H9 (cell line): ENCODE measurements around the gene DNAJC8. TPM values are rescaled to one million over a fixed set of nuclear protein-coding genes. Genes with fewer than 3 reads are reported as not detected.

Experiments
- DNase-seq: peaks from one replicate; pipeline ENCODE4 v3.0.0-alpha.2; 2017
- H2AFZ ChIP-seq: one replicate; pipeline ENCODE4 v1.6.1; 2013; ENCODE audit warnings: mild to moderate bottlenecking, low read length, control low read depth, moderate library complexity
- H2AK5ac ChIP-seq: 2 replicates; pipeline ENCODE4 v1.6.1; 2013; ENCODE audit warnings: low read length, control low read depth, mixed read lengths; ENCODE audit not compliant: insufficient read length
- H2BK120ac ChIP-seq: one replicate; pipeline ENCODE4 v1.6.1; 2013; ENCODE audit warnings: low read depth, mild to moderate bottlenecking, low read length, control low read depth, inconsistent platforms; ENCODE audit not compliant: poor library complexity, severe bottlenecking
- H2BK12ac ChIP-seq: 2 replicates; pipeline ENCODE4 v1.6.1; 2013; ENCODE audit warnings: low read length, control low read depth, mixed read lengths, low read depth; ENCODE audit not compliant: insufficient read length
- H2BK15ac ChIP-seq: 2 replicates; pipeline ENCODE4 v1.6.1; 2013; ENCODE audit warnings: low read depth, low read length, control low read depth
- H2BK20ac ChIP-seq: one replicate; pipeline ENCODE4 v1.6.1; 2013; ENCODE audit warnings: low read depth, mild to moderate bottlenecking, low read length, control low read depth, inconsistent platforms; ENCODE audit not compliant: poor library complexity, severe bottlenecking
- H2BK5ac ChIP-seq: 2 replicates; pipeline ENCODE4 v1.6.1; 2013; ENCODE audit warnings: low read length, control low read depth, mixed read lengths; ENCODE audit not compliant: insufficient read length
- H3K14ac ChIP-seq: 2 replicates; pipeline ENCODE4 v1.6.1; 2013; ENCODE audit warnings: low read length, control low read depth; ENCODE audit not compliant: insufficient read depth
- H3K18ac ChIP-seq: 2 replicates; pipeline ENCODE4 v1.6.1; 2013; ENCODE audit warnings: low read depth, mild to moderate bottlenecking, mixed read lengths, low read length, control low read depth; ENCODE audit not compliant: insufficient read length
- H3K23ac ChIP-seq: 2 replicates; pipeline ENCODE4 v1.6.1; 2013; ENCODE audit warnings: low read length, control low read depth, mixed read lengths, low read depth; ENCODE audit not compliant: insufficient read length
- H3K23me2 ChIP-seq: 2 replicates; pipeline ENCODE4 v1.6.1; 2013; ENCODE audit warnings: low read depth, mild to moderate bottlenecking, mixed read lengths, low read length, control low read depth; ENCODE audit not compliant: insufficient read length, poor library complexity, severe bottlenecking
- H3K27ac ChIP-seq: 2 replicates; pipeline ENCODE4 v1.5.1; 2013; ENCODE audit warnings: low read length, control low read depth, mixed read lengths, low read depth; ENCODE audit not compliant: insufficient read length
- H3K27me3 ChIP-seq: 2 replicates; pipeline ENCODE4 v1.6.1; 2013; ENCODE audit warnings: low read length, control low read depth, inconsistent platforms; ENCODE audit not compliant: insufficient read depth
- H3K4ac ChIP-seq: 2 replicates; pipeline ENCODE4 v1.6.1; 2013; ENCODE audit warnings: low read depth, mild to moderate bottlenecking, control low read depth, inconsistent platforms, low read length, moderate library complexity
- H3K4me1 ChIP-seq: 2 replicates; pipeline ENCODE4 v1.6.1; 2013; ENCODE audit warnings: low read length, control low read depth, inconsistent platforms; ENCODE audit not compliant: insufficient read depth
- H3K4me2 ChIP-seq: 2 replicates; pipeline ENCODE4 v1.6.1; 2013; ENCODE audit warnings: low read length, control low read depth, mixed read lengths; ENCODE audit not compliant: insufficient read length, insufficient read depth
- H3K56ac ChIP-seq: 2 replicates; pipeline ENCODE4 v1.6.1; 2013; ENCODE audit warnings: low read depth, mild to moderate bottlenecking, mixed read lengths, low read length, control low read depth; ENCODE audit not compliant: insufficient read length
- H3K79me1 ChIP-seq: 2 replicates; pipeline ENCODE4 v1.6.1; 2013; ENCODE audit warnings: low read depth, mild to moderate bottlenecking, moderate library complexity, low read length, control low read depth, inconsistent platforms; ENCODE audit not compliant: insufficient read depth, poor library complexity, severe bottlenecking
- H3K79me2 ChIP-seq: 2 replicates; pipeline ENCODE4 v1.6.1; 2013; ENCODE audit warnings: low read length, control low read depth, inconsistent platforms; ENCODE audit not compliant: insufficient read depth
- H3K9ac ChIP-seq: 2 replicates; pipeline ENCODE4 v1.6.1; 2013; ENCODE audit warnings: low read length, control low read depth, mixed read lengths; ENCODE audit not compliant: insufficient read length; ENCODE audit errors: extremely low read depth
- H3K9me3 ChIP-seq: one replicate; pipeline ENCODE4 v1.6.1; 2013; ENCODE audit warnings: low read depth, low read length, inconsistent platforms; ENCODE audit not compliant: control insufficient read depth
- H3T11ph ChIP-seq: one replicate; pipeline ENCODE4 v1.6.1; 2013; ENCODE audit warnings: mild to moderate bottlenecking, low read length, control low read depth, inconsistent platforms
- H4K20me1 ChIP-seq: one replicate; pipeline ENCODE4 v1.6.1; 2013; ENCODE audit not compliant: control insufficient read depth, insufficient read length, insufficient read depth
- H4K5ac ChIP-seq: 2 replicates; pipeline ENCODE4 v1.6.1; 2013; ENCODE audit warnings: low read depth, mild to moderate bottlenecking, mixed read lengths, low read length, control low read depth; ENCODE audit not compliant: insufficient read length
- H4K8ac ChIP-seq: replicated peaks from 2 replicates; pipeline ENCODE4 v1.6.1; 2013; ENCODE audit warnings: low read length, control low read depth, mixed read lengths, low read depth; ENCODE audit not compliant: insufficient read length
- H4K91ac ChIP-seq: 2 replicates; pipeline ENCODE4 v1.6.1; 2013; ENCODE audit warnings: low read depth, mild to moderate bottlenecking, moderate library complexity, mixed read lengths, low read length, control low read depth; ENCODE audit not compliant: insufficient read length
- H3K27ac Mint-ChIP-seq, 3 experiments: 2 replicates in 2 of 3; 3 replicates in 1 of 3; pipeline ENCODE4 v1.8.0; 2020 to 2021; ENCODE audit warnings: mixed read lengths in 3 of 3, mild to moderate bottlenecking in 1 of 3, moderate library complexity in 1 of 3
- H3K27me3 Mint-ChIP-seq: 2 replicates; pipeline ENCODE4 v1.8.0; 2021; ENCODE audit warnings: low read depth, mild to moderate bottlenecking, moderate library complexity, mixed read lengths
- H3K36me3 Mint-ChIP-seq, 3 experiments: 2 replicates in 2 of 3; 3 replicates in 1 of 3; pipeline ENCODE4 v1.8.0; 2020 to 2021; ENCODE audit warnings: low read depth in 3 of 3, mixed read lengths in 3 of 3; ENCODE audit not compliant: insufficient read depth in 1 of 3
- H3K4me1 Mint-ChIP-seq, 2 experiments: 2 replicates each; pipeline ENCODE4 v1.8.0; 2020; ENCODE audit warnings: mixed read lengths in 2 of 2
- H3K4me3 Mint-ChIP-seq, 2 experiments: 2 replicates in 1 of 2; 3 replicates in 1 of 2; pipeline ENCODE4 v1.8.0; 2020 to 2021; ENCODE audit warnings: mild to moderate bottlenecking in 2 of 2, mixed read lengths in 2 of 2, moderate library complexity in 1 of 2
- H3K9me3 Mint-ChIP-seq, 2 experiments: 2 replicates in 1 of 2; 3 replicates in 1 of 2; pipeline ENCODE4 v1.8.0; 2020; ENCODE audit warnings: mild to moderate bottlenecking in 2 of 2, mixed read lengths in 2 of 2, moderate library complexity in 1 of 2
- WGBS: extraction: QIAGEN DNeasy Blood & Tissue Kit; methylation state at CpG from one replicate; pipeline ENCODE4 v1.1.7; 2013; ENCODE audit warnings: missing lambda C conversion rate, low lambda C conversion rate, mixed read lengths; ENCODE audit not compliant: insufficient read length; ENCODE audit errors: extremely low coverage; 5-methylcytosine and 5-hydroxymethylcytosine counted together
- total RNA-seq: library from RNA; stranded (reverse); gene quantifications from 2 replicates; pipeline ENCODE4 v1.2.1, GENCODE V29; 2021
- TF ChIP-seq, protein P1 (sequence below): fragments of 200-600 bp; sonication (generic); conservative IDR thresholded peaks from 3 replicates; pipeline ENCODE4 v1.8.0; 2021; ENCODE audit warnings: antibody characterized with exemption, mild to moderate bottlenecking

The DNAJC8 gene
- total RNA-seq, 1 experiment from 2014 or later, result 132 TPM

DNA sequence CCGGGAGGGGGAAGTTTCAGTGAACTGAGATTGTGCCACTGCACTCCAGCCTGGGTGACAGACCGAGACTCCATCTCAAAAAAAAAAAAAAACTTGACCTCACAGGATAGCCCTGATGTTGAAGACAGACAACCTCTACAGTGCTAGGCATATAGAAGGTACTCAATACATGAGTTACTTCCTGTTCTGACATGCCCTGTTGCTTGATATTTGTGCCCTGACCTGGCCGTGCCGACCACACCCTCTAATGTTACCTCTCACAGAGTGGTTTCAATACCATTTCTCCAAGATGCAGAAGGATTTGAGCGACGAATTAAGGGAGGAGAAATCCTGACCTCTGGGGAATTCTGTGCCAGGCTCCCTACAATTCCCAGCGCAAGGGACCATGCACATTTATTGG is 61.6 kb downstream of the DNAJC8 start:
- H3K79me1 ChIP-seq, result no peaks in the 10 kb centered on the region
- no peak overlapping the region for H2BK5ac ChIP-seq
- Mint-ChIP-seq H3K27ac (no peak overlapping the region), H3K36me3 (no peaks in the 10 kb centered on the region), H3K4me3 (no peak overlapping the region), H3K9me3 (no peaks in the 10 kb centered on the region), H3K27me3 (no peaks in the 10 kb centered on the region), H3K4me1 (peaks cover 3 to 9% of the 10 kb centered on the region in 2 experiments; a peak in 3 of 4 replicates)
- no peak overlapping the region for H3K23ac ChIP-seq
- no peaks in the 10 kb centered on the region for H3K27me3 ChIP-seq
- no peak overlapping the region for H2AK5ac ChIP-seq
- DNase-seq, result no peak
- no peak overlapping the region for H2AFZ ChIP-seq
- H3K18ac ChIP-seq, result no peak overlapping the region
- no peak overlapping the region for H3K27ac ChIP-seq
- no peak overlapping the region for H2BK12ac ChIP-seq
- H4K20me1 ChIP-seq, result no peaks in the 10 kb centered on the region
- no peak overlapping the region for H3K4ac ChIP-seq
- H3K14ac ChIP-seq, result no peak overlapping the region
- H2BK15ac ChIP-seq, result no peak overlapping the region
- TF ChIP-seq, protein P1, sequence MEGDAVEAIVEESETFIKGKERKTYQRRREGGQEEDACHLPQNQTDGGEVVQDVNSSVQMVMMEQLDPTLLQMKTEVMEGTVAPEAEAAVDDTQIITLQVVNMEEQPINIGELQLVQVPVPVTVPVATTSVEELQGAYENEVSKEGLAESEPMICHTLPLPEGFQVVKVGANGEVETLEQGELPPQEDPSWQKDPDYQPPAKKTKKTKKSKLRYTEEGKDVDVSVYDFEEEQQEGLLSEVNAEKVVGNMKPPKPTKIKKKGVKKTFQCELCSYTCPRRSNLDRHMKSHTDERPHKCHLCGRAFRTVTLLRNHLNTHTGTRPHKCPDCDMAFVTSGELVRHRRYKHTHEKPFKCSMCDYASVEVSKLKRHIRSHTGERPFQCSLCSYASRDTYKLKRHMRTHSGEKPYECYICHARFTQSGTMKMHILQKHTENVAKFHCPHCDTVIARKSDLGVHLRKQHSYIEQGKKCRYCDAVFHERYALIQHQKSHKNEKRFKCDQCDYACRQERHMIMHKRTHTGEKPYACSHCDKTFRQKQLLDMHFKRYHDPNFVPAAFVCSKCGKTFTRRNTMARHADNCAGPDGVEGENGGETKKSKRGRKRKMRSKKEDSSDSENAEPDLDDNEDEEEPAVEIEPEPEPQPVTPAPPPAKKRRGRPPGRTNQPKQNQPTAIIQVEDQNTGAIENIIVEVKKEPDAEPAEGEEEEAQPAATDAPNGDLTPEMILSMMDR, result no peak
- no peak overlapping the region for H4K5ac ChIP-seq
- no peaks in the 10 kb centered on the region for H3K79me2 ChIP-seq
- no peak overlapping the region for H2BK20ac ChIP-seq
- no peak overlapping the region for H3K9ac ChIP-seq
- no peaks in the 10 kb centered on the region for H3K4me1 ChIP-seq
- no peak overlapping the region for H3K56ac ChIP-seq
- H3K4me2 ChIP-seq, result no peak overlapping the region
- WGBS, result no CpG with 5 or more reads among the region's 7 CpGs
- H4K91ac ChIP-seq, result no peak overlapping the region
- no peak overlapping the region for H3T11ph ChIP-seq
- H4K8ac ChIP-seq, result no peak overlapping the region
- H2BK120ac ChIP-seq, result no peak overlapping the region
- no peaks in the 10 kb centered on the region for H3K23me2 ChIP-seq
- H3K9me3 ChIP-seq, result no peaks in the 10 kb centered on the region
